ENCODE data around the gene KLF9. TPM values are rescaled to one million over a fixed set of nuclear protein-coding genes. Genes with fewer than 3 reads are reported as not detected.
A peak's percentile ranks its signal among the peaks of the same experiment; 100 is the strongest.

The KLF9 gene
- total RNA-seq, 3 donors from 2014 or later (not counting 1 experiment from before 2014, with no cell fraction given): 47.7 to 79.3 (median 51.2) TPM

DNA sequence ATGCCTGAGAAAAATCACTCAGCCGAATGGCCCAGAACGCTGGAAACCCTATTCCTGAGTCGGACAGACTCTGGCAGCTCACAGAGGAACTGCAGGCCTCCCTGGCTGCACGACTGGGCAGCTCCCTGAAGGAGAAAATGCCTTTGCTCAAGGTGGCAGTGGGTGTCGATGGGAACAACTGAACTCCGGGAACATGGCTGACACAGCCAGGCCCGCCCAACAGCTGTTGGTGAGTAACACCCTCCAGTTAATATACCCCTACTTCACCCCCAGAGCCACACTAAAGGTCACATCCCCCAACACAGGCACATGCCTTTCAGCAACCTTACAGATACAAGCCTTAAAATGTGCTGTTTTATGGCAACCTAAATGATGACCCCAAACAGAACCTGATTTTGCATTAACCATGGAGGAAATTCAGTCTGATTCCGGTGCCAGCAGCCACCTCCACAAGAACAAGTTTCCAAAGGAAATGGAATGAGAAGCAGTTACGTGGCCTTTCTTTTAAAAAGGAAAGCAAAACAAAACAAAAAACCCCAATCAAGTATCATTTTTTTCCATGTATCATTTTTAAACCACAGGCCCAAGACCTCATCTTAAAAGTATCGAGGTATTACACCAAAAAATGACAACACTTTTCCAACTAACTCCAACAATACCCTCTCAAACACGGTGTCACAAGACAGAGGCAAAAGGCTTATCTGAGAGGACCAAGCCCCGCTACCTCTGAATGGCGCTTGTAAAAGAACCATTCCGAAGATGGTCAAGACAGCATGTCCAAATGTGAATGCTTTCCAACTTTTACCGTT lies 3.1 kb downstream of the KLF9 start:
- intact Hi-C loops (cut with micrococcal nuclease): loop anchor here (2.0 to 10.0 kb wide), 5 partner anchors 15 to 1953 kb away; partner anchors contain the start of gene ZFAND5
- WGBS (ENCODE audit: insufficient coverage): 44% methylated on average over 15 of the region's 15 CpGs
- H3K27ac ChIP-seq (ENCODE audit: low read length): peak overlapping the region; percentile 95
- H3K4me3 ChIP-seq (ENCODE audit: low read length): peak overlapping the region; percentile 94
- H3K9me3 ChIP-seq (ENCODE audit: control insufficient read depth, insufficient read depth, low read length): no peaks in the 10 kb centered on the region
- H3K27me3 ChIP-seq (ENCODE audit: control insufficient read depth, insufficient read depth, low read length): no peaks in the 10 kb centered on the region
- no peak for TF ChIP-seq CTCF (IDR thresholded peaks at IDR 0.05)
- DNase-seq (peak; percentile 35 to 67), ATAC-seq (no peak)
- Mint-ChIP-seq H3K9me3 (no peaks in the 10 kb centered on the region), H3K4me1 (peaks cover 53 to 66% of the 10 kb centered on the region in 2 donors), H3K27me3 (ENCODE audit: low read depth in 2 of 2) (no peaks in the 10 kb centered on the region), H3K36me3 (no peaks in the 10 kb centered on the region), H3K27ac (peak overlapping the region; percentile 99 to 100), H3K4me3 (peak overlapping the region; percentile 96)
- H3K4me1 ChIP-seq (ENCODE audit: control insufficient read depth, insufficient read depth, low read length): peaks cover 32% of the 10 kb centered on the region
- H3K36me3 ChIP-seq (ENCODE audit: control insufficient read depth, insufficient read depth, low read length): no peaks in the 10 kb centered on the region

DNA sequence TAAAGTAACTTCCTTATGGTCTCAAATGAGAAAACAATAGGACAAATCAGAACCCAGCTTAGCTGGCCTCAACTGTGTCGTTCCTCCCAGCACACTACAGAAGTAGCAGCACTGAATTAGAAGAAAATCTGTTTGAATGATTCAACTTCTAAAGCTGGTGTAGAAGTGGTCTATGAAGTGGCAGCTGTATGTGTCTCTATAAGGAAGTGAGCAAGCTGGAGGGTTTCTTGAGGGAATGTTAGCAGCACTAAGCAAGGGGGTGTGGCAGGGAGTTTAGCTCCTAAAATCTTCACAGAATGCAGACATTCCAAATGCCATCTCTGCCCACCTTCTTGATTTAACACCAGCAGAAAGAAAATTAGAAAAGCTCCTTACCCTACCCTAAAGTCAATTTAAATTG lies 4.1 kb downstream of the KLF9 start:
- Histone ChIP-seq H3K4me3 (ENCODE audit: low read length) (no peak overlapping the region), H3K4me1 (ENCODE audit: control insufficient read depth, insufficient read depth, low read length) (peaks cover 36% of the 10 kb centered on the region), H3K27ac (ENCODE audit: low read length) (peak overlapping the region; percentile 4), H3K9me3 (ENCODE audit: control insufficient read depth, insufficient read depth, low read length) (no peaks in the 10 kb centered on the region), H3K27me3 (ENCODE audit: control insufficient read depth, insufficient read depth, low read length) (no peaks in the 10 kb centered on the region), H3K36me3 (ENCODE audit: control insufficient read depth, insufficient read depth, low read length) (no peaks in the 10 kb centered on the region)
- Mint-ChIP-seq H3K36me3 (no peaks in the 10 kb centered on the region), H3K27me3 (ENCODE audit: low read depth in 2 of 2) (no peaks in the 10 kb centered on the region), H3K9me3 (no peaks in the 10 kb centered on the region), H3K27ac (peak overlapping the region; percentile 99 to 100), H3K4me1 (peaks cover 60 to 71% of the 10 kb centered on the region in 2 donors), H3K4me3 (peak overlapping the region; percentile 96)
- DNase-seq (no peak), ATAC-seq (no peak)
- intact Hi-C loops (cut with micrococcal nuclease): loop anchor here (2.0 to 10.0 kb wide), 5 partner anchors 14 to 1954 kb away; partner anchors contain the start of gene ZFAND5
- TF ChIP-seq CTCF (IDR thresholded peaks at IDR 0.05): no peak
- 17% methylated on average over 1 of the region's 1 CpG for WGBS (ENCODE audit: insufficient coverage)

- H3K27ac ChIP-seq (ENCODE audit: low read length): peak overlapping the region; percentile 12
- Mint-ChIP-seq H3K27me3 (ENCODE audit: low read depth in 2 of 2) (no peaks in the 10 kb centered on the region), H3K36me3 (no peaks in the 10 kb centered on the region), H3K27ac (peak overlapping the region; percentile 99 to 100), H3K4me1 (peaks cover 64 to 74% of the 10 kb centered on the region in 2 donors), H3K4me3 (peak overlapping the region; percentile 96), H3K9me3 (no peaks in the 10 kb centered on the region)
- intact Hi-C loops (cut with micrococcal nuclease): loop anchor here (2.0 to 10.0 kb wide), 5 partner anchors 13 to 1955 kb away; partner anchors contain the start of gene ZFAND5
- no peak for TF ChIP-seq CTCF (IDR thresholded peaks at IDR 0.05)
- no peaks in the 10 kb centered on the region for H3K27me3 ChIP-seq (ENCODE audit: control insufficient read depth, insufficient read depth, low read length)
- no peak overlapping the region for H3K4me3 ChIP-seq (ENCODE audit: low read length)
- H3K9me3 ChIP-seq (ENCODE audit: control insufficient read depth, insufficient read depth, low read length): no peaks in the 10 kb centered on the region
- DNase-seq (no peak), ATAC-seq (no peak)
- H3K4me1 ChIP-seq (ENCODE audit: control insufficient read depth, insufficient read depth, low read length): peaks cover 36% of the 10 kb centered on the region
- no peaks in the 10 kb centered on the region for H3K36me3 ChIP-seq (ENCODE audit: control insufficient read depth, insufficient read depth, low read length)
- WGBS (ENCODE audit: insufficient coverage): 35% methylated on average over 2 of the region's 2 CpGs
Measured at GRCh38 chr9:70409800-70410199, 4.7 kb downstream of the KLF9 start.

Data from natural killer cell (primary cell).